GM19193 (cell line): ENCODE measurements around the gene CALCR.

Experiments used
- POLR2A ChIP-seq: IDR thresholded peaks from 4 replicates; pipeline ENCODE4 v1.6.1; 2011; ENCODE audit not compliant: insufficient read depth, insufficient read length; ENCODE audit errors: extremely low read depth

Gene CALCR

DNA sequence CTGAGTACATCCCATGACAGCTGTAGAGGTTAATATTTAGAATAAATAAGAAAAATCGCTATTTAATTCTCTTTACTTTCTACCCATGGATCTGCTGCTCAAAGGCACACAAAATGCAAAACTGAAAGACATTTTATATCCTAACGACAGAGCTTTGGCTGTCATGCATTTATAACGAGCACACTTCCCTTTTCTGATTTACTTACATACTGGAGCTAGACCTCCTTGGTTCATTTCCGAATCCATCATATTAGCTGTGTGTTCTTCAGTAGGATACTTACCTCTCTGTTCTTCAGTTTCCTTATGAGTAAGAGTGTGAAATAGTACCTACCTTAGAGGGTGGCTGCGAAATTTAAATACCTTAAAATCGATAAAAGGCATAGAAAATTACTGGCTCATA is 10.9 kb downstream of the CALCR start:
- no peak for TF ChIP-seq POLR2A

DNA sequence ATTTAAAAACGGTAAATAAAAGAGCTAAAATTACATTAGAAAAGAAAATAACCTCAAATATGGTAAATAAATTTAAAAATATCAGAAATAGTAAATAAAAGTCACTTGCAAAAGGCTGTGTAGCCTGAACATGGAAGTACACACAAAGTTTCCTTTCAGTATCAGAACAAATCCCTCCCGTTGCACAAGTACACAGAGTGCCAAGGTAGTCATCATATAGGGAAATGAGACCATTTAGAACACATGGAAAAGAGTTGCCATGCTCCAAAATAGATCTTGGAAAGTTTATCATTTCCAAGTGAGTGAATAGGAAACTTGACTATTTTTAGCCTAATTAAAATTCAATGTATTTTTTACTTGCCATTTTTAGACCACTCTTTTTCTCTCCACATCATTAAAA is 11.6 kb downstream of the CALCR start:
- TF ChIP-seq POLR2A = no peak

DNA sequence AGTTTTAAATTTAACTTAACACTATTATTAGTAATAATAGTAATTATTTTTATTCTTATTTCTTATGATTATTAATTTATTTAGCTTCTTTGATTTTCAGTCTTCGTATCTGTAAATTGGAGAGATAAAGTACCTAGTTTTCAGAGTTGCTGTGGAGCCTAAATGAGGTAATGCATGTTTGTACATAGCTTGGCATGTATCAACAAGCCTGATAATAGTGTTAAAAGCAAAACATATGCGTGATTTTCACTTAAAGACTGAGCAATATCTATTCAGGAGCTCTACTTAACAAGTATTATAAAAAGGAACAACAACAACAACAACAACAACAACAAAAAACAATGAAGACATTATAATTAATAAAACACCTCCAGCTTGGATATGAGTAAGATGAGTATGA is 12.4 kb downstream of the CALCR start:
- no peak for TF ChIP-seq POLR2A

DNA sequence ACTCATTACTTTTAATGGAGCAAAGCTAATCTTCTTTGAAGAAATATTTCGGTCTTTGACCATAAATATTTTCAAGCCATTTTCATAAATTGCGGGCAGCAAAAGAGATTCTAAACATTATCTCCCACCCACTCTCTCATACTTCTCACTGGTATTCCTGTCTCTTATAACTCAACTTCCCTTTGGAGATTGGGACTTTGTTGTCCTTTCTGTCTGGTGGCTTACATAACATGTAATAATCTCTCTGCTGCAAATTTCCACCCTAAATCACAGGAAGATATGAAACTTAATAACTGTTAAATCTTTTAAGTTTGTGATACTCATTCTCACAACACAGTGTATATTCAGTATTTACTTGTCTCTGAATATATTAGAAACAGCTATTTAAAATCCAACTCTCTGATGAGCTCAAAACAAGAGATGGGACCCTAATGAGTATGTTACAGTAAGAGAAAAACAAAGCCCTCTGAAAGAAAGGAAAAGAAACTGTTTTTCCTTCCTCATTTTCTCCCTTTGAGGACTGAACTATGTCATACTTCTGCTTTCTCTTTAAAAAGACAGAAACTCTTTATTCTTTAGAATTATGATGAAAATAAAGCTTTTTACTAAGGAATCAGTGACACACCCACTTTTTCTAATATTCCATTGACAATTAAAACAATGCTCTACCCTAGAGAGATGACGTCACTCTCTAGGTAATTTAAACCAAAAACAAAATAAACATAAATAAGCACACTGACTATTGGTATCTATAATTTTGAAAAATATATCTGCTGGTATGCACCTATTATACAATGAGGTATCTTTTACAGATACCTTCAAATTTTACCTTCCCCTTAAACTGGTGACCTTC is 14.7 kb downstream of the CALCR start:
- no peak for TF ChIP-seq POLR2A

DNA sequence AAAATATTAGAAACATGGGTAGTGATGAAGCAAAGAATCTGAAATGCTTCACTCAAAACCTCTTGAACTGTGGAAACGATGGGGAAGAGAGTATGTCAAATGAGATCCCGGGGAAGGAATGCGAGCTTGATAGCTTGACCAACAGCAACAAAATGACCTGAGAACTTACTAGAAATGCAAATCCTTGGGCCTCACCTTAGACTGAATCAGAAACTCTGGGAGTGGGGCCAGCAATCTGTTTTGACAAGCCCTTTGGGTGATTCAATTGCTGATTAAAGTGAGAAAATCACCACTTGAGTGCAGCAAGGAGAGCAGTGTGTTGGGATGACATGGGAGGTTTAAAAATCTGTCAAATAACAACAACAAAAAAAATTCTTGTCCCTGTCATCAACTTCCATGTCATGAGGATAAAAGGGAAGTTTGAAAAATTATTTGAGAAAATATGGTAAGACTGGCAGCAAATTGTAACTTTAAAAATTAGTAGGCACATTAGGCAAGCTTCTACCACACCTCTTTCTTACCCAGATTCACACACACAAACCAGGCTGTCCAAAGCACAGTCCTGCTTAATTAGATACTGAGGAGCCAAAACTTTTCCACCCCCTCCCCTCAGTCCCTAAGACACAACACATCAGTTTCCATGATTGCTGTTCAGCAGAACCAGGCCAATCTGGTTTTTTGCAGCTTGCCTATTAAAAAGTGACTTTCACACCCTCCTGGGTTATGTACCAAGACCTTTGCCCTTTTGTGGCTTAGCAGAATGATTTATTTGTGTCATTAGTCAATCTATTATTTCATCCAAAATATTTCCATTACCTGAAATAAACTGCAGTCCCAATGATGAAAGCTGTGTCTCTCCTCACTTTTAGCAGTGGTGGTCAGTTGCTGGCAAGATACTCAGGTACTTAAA is 15.6 kb downstream of the CALCR start:
- TF ChIP-seq POLR2A = no peak

DNA sequence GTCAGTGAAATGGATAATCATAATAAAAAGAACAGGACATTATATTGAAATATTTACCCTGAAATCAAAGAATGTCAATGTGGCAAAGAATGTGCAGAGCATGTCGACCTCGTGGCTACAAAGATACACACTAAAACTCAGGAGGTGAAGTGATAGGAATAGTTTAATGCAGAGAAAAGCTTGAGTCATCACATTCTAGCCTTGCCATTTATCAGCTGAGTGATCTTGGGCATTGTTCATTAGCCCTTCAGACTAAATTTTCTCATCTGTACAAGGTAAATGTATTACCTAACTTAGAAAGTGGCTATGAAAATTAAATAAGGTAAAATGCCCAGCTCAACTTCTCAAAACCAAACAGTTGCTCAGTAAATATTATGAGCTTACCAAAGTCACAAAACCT is 22.6 kb downstream of the CALCR start:
- TF ChIP-seq POLR2A = no peak

DNA sequence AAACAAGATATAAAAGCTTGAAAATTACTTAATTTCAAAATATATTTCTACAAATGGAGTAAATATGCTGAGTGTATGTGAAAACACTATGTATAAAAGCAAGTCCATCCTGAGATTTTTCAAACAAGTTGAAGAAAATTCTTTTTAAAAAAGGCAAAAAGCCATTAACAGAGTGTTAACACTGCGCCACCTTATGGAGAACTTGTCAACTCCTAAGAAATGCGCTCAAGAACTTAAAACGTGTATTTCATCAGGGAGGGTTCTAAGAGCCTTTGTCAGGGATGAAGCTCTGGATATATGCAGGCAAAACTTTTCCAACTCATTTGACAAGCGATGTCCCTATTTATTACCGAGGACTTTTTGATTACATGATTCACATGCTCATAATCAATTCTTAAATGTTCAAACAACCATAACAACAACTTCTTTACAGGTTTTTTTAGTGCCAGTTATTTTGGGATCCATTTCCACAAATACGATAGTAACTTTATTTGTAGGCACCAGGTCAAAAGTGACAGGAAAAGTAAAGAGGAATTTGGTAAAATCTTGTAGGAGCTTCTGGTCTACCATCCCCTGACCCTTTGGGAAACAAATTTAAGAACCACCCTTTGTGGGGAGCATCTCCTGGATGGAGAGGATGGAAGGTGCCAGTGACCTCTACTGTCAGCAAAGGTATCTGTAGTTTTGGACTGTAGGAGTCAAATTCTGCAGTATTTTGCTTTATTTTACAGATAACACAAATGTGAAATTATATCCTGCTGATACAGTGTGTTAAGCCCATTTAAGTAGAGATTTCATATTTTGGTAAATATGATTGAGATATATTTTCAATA is 23.2 kb downstream of the CALCR start:
- no peak for TF ChIP-seq POLR2A

DNA sequence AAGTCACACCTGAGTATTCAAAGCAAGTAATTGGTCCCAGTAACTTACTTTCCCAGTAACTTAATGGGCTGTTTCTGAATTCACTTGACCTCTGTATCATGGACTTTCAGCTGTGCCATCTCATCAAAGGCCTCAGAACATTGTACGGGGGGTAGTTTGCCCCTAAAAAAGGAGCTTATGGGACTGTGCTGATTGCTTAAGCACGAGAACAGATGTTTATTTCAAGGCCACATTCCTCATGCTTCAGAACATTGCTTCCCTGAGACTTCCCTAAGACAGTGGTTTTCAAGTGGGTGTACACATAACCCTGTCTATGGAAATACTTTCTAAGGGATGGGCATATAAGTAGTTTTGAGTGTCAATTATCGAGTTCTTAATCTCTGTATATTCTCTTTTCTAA is 26.8 kb downstream of the CALCR start:
- no peak for TF ChIP-seq POLR2A

DNA sequence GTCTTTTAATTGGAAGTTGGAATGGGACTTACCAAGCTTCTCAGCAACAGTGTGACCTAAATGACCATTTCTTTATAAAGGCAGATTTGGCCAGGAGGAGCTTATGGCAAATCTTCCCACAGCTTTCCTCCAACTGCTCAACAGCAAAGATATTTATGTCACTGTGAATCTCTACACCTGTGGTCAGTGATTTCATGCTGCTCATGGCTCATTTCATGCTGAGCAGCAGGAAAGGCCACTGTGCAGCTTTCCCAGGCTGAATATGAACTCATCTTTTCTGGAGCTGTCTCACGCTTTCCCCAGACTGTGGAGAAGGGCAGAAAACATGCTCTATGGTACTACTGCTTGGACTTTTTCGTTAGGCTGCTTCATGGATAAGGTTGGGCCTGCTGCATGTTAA is 29.8 kb downstream of the CALCR start:
- TF ChIP-seq POLR2A = no peak

DNA sequence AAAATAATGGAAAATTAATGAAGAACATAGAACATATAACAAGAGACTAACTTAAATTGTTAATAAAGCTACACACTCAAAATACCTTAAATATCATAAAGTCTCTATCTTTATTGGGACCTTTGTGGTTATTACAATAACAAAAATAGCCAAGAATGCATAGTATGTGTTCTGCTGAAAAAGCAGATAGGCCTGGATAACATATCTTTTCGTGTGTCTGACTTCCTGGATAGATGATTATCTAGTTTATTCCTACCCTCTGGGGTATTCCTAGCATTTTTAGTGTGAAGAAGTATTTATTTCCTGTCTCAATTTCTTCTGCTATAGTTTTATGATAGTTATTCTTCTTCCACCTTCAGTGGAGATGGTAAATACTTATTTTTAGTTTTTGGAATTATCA is 36.5 kb downstream of the CALCR start:
- no peak for TF ChIP-seq POLR2A

DNA sequence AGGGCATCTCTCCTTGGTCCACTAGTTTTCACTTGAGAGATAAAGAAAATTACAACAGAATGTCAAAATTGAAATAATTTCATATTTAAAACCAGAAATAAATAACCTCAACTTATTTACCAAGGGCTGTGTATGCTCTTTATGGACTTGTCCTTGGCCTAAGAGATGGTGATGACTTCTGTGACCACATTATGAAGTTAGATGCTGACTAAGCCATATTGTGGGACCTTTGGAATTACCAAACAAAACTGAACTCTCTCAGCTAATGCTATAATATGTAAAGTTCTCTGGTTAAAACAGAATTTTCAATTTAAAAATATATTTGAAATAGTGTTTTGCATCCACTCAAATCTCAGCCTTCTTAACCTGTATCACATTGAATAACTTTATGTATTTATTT is 38.9 kb downstream of the CALCR start:
- no peak for TF ChIP-seq POLR2A

DNA sequence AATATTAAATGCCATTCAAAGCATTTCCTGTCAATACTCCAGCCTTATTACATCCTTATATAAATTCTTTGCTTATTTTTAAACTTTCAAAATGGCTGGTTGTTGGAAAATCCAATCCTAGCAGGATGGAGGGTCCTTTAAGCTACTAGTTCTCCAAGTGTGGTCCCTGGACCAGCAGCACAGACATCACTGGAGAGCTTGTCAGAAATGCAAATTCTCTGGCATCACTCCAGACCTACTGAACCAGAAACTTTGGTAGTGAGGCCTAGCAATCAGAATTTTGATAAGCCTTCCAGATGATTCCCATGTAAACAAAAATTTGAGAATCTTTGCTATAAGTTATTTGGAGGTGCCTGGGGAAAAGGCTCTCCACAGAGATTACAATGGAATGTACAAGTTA is 43.8 kb downstream of the CALCR start:
- no peak for TF ChIP-seq POLR2A

DNA sequence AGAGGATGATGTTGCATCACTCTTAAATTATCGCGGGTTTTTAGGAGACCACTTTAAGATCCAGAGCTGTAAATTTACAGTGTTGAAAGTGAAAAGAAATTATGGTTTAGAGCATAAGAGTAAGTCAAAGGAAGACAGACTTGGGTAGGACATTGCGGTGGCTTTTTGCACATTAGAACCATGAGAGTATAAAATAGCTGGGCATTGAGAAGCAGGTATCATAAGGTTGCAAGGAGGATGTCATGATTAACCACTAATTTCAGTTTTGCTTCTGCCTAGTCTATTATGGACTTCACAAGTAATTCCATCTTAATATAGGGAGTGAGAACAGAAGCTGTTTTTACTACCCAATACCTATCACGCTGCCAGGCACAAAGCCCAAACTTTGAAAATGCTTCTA is 57.7 kb downstream of the CALCR start:
- no peak for TF ChIP-seq POLR2A

DNA sequence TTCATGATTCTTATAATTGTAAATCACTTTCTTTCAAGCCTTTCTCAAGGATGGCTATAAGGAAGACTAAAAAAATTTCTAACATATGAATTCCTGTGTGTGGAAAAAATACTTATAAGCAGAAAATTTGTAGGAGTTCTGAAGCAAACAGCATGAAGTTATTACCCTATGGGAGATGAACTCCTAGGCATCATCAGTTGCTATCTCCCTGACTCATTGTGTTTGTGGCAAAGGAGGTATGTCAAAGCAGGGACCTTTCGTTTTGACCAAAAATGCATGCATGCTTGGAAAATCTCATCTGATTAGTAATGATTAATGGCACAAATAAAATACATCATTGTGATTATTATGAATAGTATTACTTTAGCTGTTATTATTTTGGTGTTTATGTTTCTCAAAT is 59.4 kb downstream of the CALCR start:
- no peak for TF ChIP-seq POLR2A

DNA sequence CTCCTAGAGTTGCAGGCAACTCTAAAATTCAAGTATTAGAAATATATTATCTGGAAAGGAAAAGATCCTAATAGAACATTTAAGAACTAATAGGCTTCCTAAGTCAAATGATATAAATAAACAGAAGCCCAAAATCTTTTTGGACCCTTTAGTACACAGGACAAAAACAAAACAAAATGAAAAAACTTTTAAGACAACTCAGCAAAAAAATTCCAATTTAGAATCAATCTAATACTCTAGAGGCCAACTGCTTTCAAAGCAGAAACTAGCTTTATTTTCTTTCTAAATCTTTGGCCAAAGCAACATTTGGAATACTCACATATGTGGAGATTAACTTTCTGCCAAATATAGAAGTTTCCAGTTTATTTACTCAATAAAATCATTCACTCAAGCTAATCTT is 65.2 kb downstream of the CALCR start:
- TF ChIP-seq POLR2A = no peak
